Esophagus (tissue), 2 donors: Measurements from ENCODE around the gene CCL3. TPM values are rescaled to one million over a fixed set of nuclear protein-coding genes. Genes with fewer than 3 reads are reported as not detected.
"Not testable (repeated sequence)": the region's sequence is repeated elsewhere in the genome, so short reads cannot be mapped to it uniquely, and the experiment has no call there.

Source experiments
- H3K27ac ChIP-seq, 2 donors: one replicate each; pipeline ENCODE4 v1.5.1; 2013; ENCODE audit warnings: low read depth in 2 of 2, mild to moderate bottlenecking in 2 of 2, inconsistent platforms in 1 of 2, low read length in 1 of 2, moderate library complexity in 1 of 2
- H3K27me3 ChIP-seq, 2 donors: one replicate each; pipeline ENCODE4 v1.6.1; 2013; ENCODE audit warnings: low read length in 2 of 2, control low read depth in 1 of 2, mild to moderate bottlenecking in 1 of 2; ENCODE audit not compliant: insufficient read depth in 2 of 2, control insufficient read depth in 1 of 2
- H3K36me3 ChIP-seq, 2 donors: one replicate each; pipeline ENCODE4 v1.6.1; 2013; ENCODE audit warnings: low read length in 1 of 2; ENCODE audit not compliant: control insufficient read depth in 2 of 2, insufficient read depth in 2 of 2
- H3K4me1 ChIP-seq, 2 donors: one replicate each; pipeline ENCODE4 v1.6.1; 2013; ENCODE audit warnings: low read length in 1 of 2; ENCODE audit not compliant: control insufficient read depth in 2 of 2, insufficient read depth in 2 of 2
- H3K4me3 ChIP-seq, 2 donors: one replicate each; pipeline ENCODE4 v1.5.1; 2013; ENCODE audit warnings: low read length in 2 of 2, mild to moderate bottlenecking in 2 of 2, low read depth in 1 of 2, moderate library complexity in 1 of 2
- H3K9me3 ChIP-seq, 2 donors: one replicate each; pipeline ENCODE4 v1.6.1; 2013; ENCODE audit warnings: mild to moderate bottlenecking in 2 of 2, low read depth in 1 of 2, low read length in 1 of 2, moderate library complexity in 1 of 2; ENCODE audit not compliant: control insufficient read depth in 2 of 2, insufficient read depth in 1 of 2
- WGBS, 2 donors: extraction: QIAGEN DNeasy Blood & Tissue Kit; methylation state at CpG; one replicate each; pipeline ENCODE4 v1.1.7; 2013; 5-methylcytosine and 5-hydroxymethylcytosine counted together
- polyA plus RNA-seq, 2 donors: library from polyadenylated mRNA; stranded (reverse); fragments of 200-250 nt; gene quantifications; one replicate each; pipeline ENCODE4 v1.2.3, GENCODE V29; 2013
- donor health status: healthy with polysubstance abuse.
- donor health status: Bipolar disorder and iron deficiency.

The CCL3 gene
- polyA plus RNA-seq, 2 donors: 0.86 to 0.89 TPM

GRCh38 chr17:36129616-36130015 lies 39.7 kb upstream of the CCL3 start:
- Histone ChIP-seq H3K27me3 (no peaks in the 10 kb centered on the region), H3K9me3 (peaks cover 6 to 9% of the 10 kb centered on the region in 2 donors), H3K27ac (no peak overlapping the region), H3K4me3 (no peak overlapping the region), H3K4me1 (no peaks in the 10 kb centered on the region), H3K36me3 (no peaks in the 10 kb centered on the region)
- 59 to 65% methylated on average over 1 of the region's 1 CpG for WGBS, 2 donors

GRCh38 chr17:36128411-36128978 lies 38.6 kb upstream of the CCL3 start:
- peaks cover 6 to 9% of the 10 kb centered on the region in 2 donors for H3K9me3 ChIP-seq
- H3K4me1 ChIP-seq: no peaks in the 10 kb centered on the region
- H3K4me3 ChIP-seq: no peak overlapping the region
- H3K36me3 ChIP-seq: no peaks in the 10 kb centered on the region
- WGBS, 2 donors: 73 to 77% methylated on average over 4 of the region's 4 CpGs
- H3K27ac ChIP-seq: no peak overlapping the region
- no peaks in the 10 kb centered on the region for H3K27me3 ChIP-seq

- Histone ChIP-seq H3K27ac (no peak overlapping the region), H3K4me3 (no peak overlapping the region), H3K9me3 (peaks cover 6 to 9% of the 10 kb centered on the region in 2 donors), H3K4me1 (no peaks in the 10 kb centered on the region), H3K27me3 (no peaks in the 10 kb centered on the region), H3K36me3 (no peaks in the 10 kb centered on the region)
- 81 to 83% methylated on average over 6 of the region's 6 CpGs for WGBS, 2 donors
Observed at GRCh38 chr17:36127911-36128310, 38.0 kb upstream of the CCL3 start.

GRCh38 chr17:36127199-36127893 lies 37.4 kb upstream of the CCL3 start:
- WGBS, 2 donors: 79% methylated on average over 7 of the region's 7 CpGs
- no peak overlapping the region for H3K4me3 ChIP-seq

GRCh38 chr17:36124879-36125824 lies 35.2 kb upstream of the CCL3 start:
- Histone ChIP-seq H3K36me3 (no peaks in the 10 kb centered on the region), H3K27me3 (no peaks in the 10 kb centered on the region), H3K27ac (no peak overlapping the region), H3K4me1 (no peaks in the 10 kb centered on the region), H3K9me3 (peaks cover 6 to 9% of the 10 kb centered on the region in 2 donors), H3K4me3 (no peak overlapping the region)
- 78 to 82% methylated on average over 9 of the region's 9 CpGs for WGBS, 2 donors

More at GRCh38 chr17:36127199-36127893, 37.4 kb upstream of the CCL3 start:
- Histone ChIP-seq H3K4me1 (no peaks in the 10 kb centered on the region), H3K36me3 (no peaks in the 10 kb centered on the region), H3K9me3 (peaks cover 6 to 9% of the 10 kb centered on the region in 2 donors), H3K27me3 (no peaks in the 10 kb centered on the region), H3K27ac (no peak overlapping the region)

- Histone ChIP-seq H3K27me3 (no peaks in the 10 kb centered on the region), H3K27ac (no peak overlapping the region), H3K36me3 (no peaks in the 10 kb centered on the region), H3K4me3 (no peak overlapping the region), H3K4me1 (no peaks in the 10 kb centered on the region), H3K9me3 (peaks cover 6 to 9% of the 10 kb centered on the region in 2 donors)
- 82 to 83% methylated on average over 2 of the region's 2 CpGs for WGBS, 2 donors
Observed at GRCh38 chr17:36123431-36123830, 33.5 kb upstream of the CCL3 start.

GRCh38 chr17:36121099-36121498 lies 31.2 kb upstream of the CCL3 start:
- H3K27me3 ChIP-seq, H3K4me1 ChIP-seq, H3K27ac ChIP-seq, H3K9me3 ChIP-seq, H3K4me3 ChIP-seq, H3K36me3 ChIP-seq: not testable (repeated sequence)
- 69 to 75% methylated on average over 6 of the region's 6 CpGs for WGBS, 2 donors

GRCh38 chr17:36120221-36120620 lies 30.3 kb upstream of the CCL3 start:
- no peaks in the 10 kb centered on the region for H3K27me3 ChIP-seq
- no peaks in the 10 kb centered on the region for H3K36me3 ChIP-seq
- peaks cover 2 to 5% of the 10 kb centered on the region in 2 donors for H3K9me3 ChIP-seq
- H3K27ac ChIP-seq: no peak overlapping the region
- 62 to 72% methylated on average over 3 of the region's 3 CpGs for WGBS, 2 donors
- no peak overlapping the region for H3K4me3 ChIP-seq
- no peaks in the 10 kb centered on the region for H3K4me1 ChIP-seq

- H3K27ac ChIP-seq: no peak overlapping the region
- H3K27me3 ChIP-seq: no peaks in the 10 kb centered on the region
- 88 to 90% methylated on average over 12 of the region's 12 CpGs for whole genome bisulfite sequencing, 2 donors
- no peaks in the 10 kb centered on the region for H3K9me3 ChIP-seq
- no peaks in the 10 kb centered on the region for H3K4me1 ChIP-seq
- no peak overlapping the region for H3K4me3 ChIP-seq
- H3K36me3 ChIP-seq: no peaks in the 10 kb centered on the region
Observed at GRCh38 chr17:36118477-36119353, 28.8 kb upstream of the CCL3 start.
